BE2C (cell line): Measurements from ENCODE around the gene YES1.
"Not testable (repeated sequence)": the region's sequence is repeated elsewhere in the genome, so short reads cannot be mapped to it uniquely, and the experiment has no call there.

Experiments used
- DNase-seq: peaks from one replicate; pipeline ENCODE4 v3.0.0-alpha.2; 2020
- H3K27me3 ChIP-seq: fragments of 250-450 bp; sonication (Bioruptor Pico); 2 replicates; pipeline ENCODE4 v1.5.1; 2020; ENCODE audit warnings: mild to moderate bottlenecking
- H3K36me3 ChIP-seq: fragments of 250-450 bp; sonication (Bioruptor Pico); 2 replicates; pipeline ENCODE4 v1.5.1; 2020; ENCODE audit warnings: mild to moderate bottlenecking
- H3K4me1 ChIP-seq: fragments of 250-450 bp; sonication (Bioruptor Pico); 2 replicates; pipeline ENCODE4 v1.5.1; 2020
- H3K4me3 ChIP-seq: 2 replicates; pipeline ENCODE4 v1.5.1; 2011; ENCODE audit warnings: low read depth, low read length
- H3K9me3 ChIP-seq: fragments of 250-450 bp; sonication (Bioruptor Pico); 2 replicates; pipeline ENCODE4 v1.5.1; 2020
- TF ChIP-seq, protein P1 (sequence below): IDR thresholded peaks from 2 replicates; pipeline ENCODE4 v1.5.1; 2012; ENCODE audit warnings: mild to moderate bottlenecking, low read depth, low read length

YES1 gene

DNA sequence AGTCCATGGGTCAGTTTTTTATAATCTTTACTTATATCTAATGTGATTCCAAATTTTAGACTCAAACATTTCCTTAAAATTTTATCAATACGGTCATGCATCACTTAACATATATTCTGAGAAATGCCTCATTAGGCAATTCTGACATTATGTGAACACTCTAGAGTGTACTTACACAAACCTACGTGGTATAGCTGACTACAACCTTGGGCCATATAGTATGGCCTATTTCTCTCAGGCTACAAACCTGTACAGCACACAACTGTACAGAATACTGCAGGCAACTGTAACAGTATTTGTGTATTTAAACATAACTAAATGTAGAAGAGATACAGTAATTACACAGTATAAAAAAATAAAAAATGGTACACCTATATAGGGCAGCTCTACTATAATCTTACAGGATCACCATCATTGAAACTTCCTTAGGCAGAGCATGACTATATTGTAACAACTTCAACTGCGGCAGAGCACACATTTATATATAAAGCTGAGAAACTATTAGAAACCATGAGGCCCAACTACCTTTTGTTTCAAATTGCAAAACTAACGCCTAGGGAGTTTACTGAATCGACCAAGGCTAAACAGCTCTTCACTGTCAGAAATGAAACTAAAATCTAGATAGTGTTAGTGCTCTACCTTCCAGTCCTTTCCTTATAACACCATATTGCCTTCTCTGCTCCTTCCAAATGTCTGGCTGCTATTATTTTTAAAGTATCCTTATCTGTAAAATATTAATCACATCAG is 6.9 kb downstream of the YES1 start:
- Histone ChIP-seq H3K4me1 (no peaks in the 10 kb centered on the region), H3K27me3 (peaks cover 24% of the 10 kb centered on the region), H3K9me3 (no peaks in the 10 kb centered on the region), H3K36me3 (no peaks in the 10 kb centered on the region), H3K4me3 (no peak overlapping the region)
- TF ChIP-seq, protein P1, sequence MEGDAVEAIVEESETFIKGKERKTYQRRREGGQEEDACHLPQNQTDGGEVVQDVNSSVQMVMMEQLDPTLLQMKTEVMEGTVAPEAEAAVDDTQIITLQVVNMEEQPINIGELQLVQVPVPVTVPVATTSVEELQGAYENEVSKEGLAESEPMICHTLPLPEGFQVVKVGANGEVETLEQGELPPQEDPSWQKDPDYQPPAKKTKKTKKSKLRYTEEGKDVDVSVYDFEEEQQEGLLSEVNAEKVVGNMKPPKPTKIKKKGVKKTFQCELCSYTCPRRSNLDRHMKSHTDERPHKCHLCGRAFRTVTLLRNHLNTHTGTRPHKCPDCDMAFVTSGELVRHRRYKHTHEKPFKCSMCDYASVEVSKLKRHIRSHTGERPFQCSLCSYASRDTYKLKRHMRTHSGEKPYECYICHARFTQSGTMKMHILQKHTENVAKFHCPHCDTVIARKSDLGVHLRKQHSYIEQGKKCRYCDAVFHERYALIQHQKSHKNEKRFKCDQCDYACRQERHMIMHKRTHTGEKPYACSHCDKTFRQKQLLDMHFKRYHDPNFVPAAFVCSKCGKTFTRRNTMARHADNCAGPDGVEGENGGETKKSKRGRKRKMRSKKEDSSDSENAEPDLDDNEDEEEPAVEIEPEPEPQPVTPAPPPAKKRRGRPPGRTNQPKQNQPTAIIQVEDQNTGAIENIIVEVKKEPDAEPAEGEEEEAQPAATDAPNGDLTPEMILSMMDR: no peak
- DNase-seq: no peak

GRCh38 chr18:801137-801536 is 10.9 kb downstream of the YES1 start:
- Histone ChIP-seq H3K9me3 (no peaks in the 10 kb centered on the region), H3K36me3 (no peaks in the 10 kb centered on the region), H3K27me3 (no peaks in the 10 kb centered on the region), H3K4me3 (no peak overlapping the region), H3K4me1 (no peaks in the 10 kb centered on the region)
- TF ChIP-seq, protein P1: no peak
- DNase-seq: no peak

GRCh38 chr18:799943-800342 is 12.1 kb downstream of the YES1 start:
- Histone ChIP-seq H3K27me3 (no peaks in the 10 kb centered on the region), H3K4me1 (no peaks in the 10 kb centered on the region), H3K4me3 (no peak overlapping the region), H3K36me3 (no peaks in the 10 kb centered on the region), H3K9me3 (no peaks in the 10 kb centered on the region)
- no peak for DNase-seq
- TF ChIP-seq, protein P1: no peak

DNA sequence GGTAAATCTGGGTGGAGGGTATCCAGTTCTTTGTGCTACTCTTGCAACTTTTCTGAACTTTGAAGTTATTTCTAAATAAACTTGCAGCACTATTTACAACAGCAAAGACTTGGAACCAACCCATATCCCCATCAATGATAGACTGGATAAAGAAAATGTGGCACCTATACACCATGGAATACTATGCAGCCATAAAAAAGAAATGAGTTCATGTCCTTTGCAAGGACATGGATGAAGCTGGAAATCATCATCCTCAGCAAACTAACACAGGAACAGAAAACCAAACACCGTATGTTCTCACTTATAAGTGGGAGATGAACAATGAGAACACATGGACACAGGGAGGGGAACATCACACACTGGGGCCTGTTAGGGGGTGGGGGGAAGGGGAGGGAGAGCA is 16.7 kb downstream of the YES1 start:
- not testable (repeated sequence) for H3K36me3 ChIP-seq, H3K4me1 ChIP-seq, H3K4me3 ChIP-seq, H3K9me3 ChIP-seq, H3K27me3 ChIP-seq, DNase-seq

DNA sequence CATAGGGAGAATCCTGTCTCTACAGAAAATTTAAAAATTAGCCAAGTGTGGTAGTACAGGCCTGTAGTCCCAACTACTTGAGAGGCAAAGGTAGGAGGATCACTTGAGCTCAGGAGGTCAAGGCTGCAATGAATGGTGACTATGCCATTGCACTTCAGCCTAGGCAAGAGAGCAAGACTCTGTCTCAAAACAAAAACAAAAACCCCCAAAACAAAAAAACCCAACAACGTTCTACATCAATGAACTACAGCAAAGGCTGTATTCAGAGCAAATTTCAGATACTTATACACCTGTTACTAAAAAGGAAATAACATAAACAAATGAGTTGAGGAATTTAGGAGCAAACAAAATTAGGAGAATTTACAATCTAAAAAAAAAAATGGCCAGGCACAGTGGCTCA is 22.6 kb downstream of the YES1 start:
- TF ChIP-seq, protein P1: no peak
- H3K4me3 ChIP-seq: no peak overlapping the region
- H3K27me3 ChIP-seq: no peaks in the 10 kb centered on the region

GRCh38 chr18:785242-785641 is 26.8 kb downstream of the YES1 start:
- TF ChIP-seq, protein P1: no peak
- no peaks in the 10 kb centered on the region for H3K36me3 ChIP-seq
- no peak for DNase-seq
- no peaks in the 10 kb centered on the region for H3K9me3 ChIP-seq
- no peaks in the 10 kb centered on the region for H3K4me1 ChIP-seq
- no peak overlapping the region for H3K4me3 ChIP-seq
- no peaks in the 10 kb centered on the region for H3K27me3 ChIP-seq

More for the DNA sequence above, 22.6 kb downstream of the YES1 start:
- no peaks in the 10 kb centered on the region for H3K36me3 ChIP-seq
- H3K9me3 ChIP-seq: no peaks in the 10 kb centered on the region
- DNase-seq: no peak
- no peaks in the 10 kb centered on the region for H3K4me1 ChIP-seq
